Ectodermal cell (in vitro differentiated cells): Measurements from ENCODE around the gene KIAA1755.

Source experiments
- H3K27ac ChIP-seq: 2 replicates; pipeline ENCODE4 v1.7.0; 2013; ENCODE audit warnings: mild to moderate bottlenecking, low read depth, low read length; ENCODE audit not compliant: insufficient read depth, poor library complexity, severe bottlenecking
- H3K27me3 ChIP-seq: 2 replicates; pipeline ENCODE4 v1.7.0; 2013; ENCODE audit warnings: mild to moderate bottlenecking, low read length; ENCODE audit not compliant: insufficient read depth, control insufficient read depth, poor library complexity, severe bottlenecking
- H3K36me3 ChIP-seq: one replicate; pipeline ENCODE4 v1.7.0; 2013; ENCODE audit warnings: low read length; ENCODE audit not compliant: control insufficient read depth, insufficient read depth
- H3K4me1 ChIP-seq: one replicate; pipeline ENCODE4 v1.7.0; 2013; ENCODE audit warnings: low read length; ENCODE audit not compliant: control insufficient read depth, insufficient read depth
- H3K4me3 ChIP-seq: 2 replicates; pipeline ENCODE4 v1.7.0; 2013; ENCODE audit warnings: low read depth, low read length, control low read depth; ENCODE audit not compliant: insufficient read depth
- H3K9me3 ChIP-seq: 2 replicates; pipeline ENCODE4 v1.7.0; 2013; ENCODE audit warnings: mild to moderate bottlenecking, low read length, moderate library complexity; ENCODE audit not compliant: control insufficient read depth
- whole genome bisulfite sequencing, 2 experiments: methylation state at CpG; one replicate each; pipeline ENCODE4 v1.1.7; 2013; ENCODE audit warnings: missing lambda C conversion rate in 2 of 2; 5-methylcytosine and 5-hydroxymethylcytosine counted together

KIAA1755 gene

GRCh38 chr20:38173237-38174156, 87.0 kb downstream of the KIAA1755 start:
- H3K9me3 ChIP-seq: no peaks in the 10 kb centered on the region
- 73 to 77% methylated on average over 12 of the region's 14 CpGs for WGBS, 2 experiments

GRCh38 chr20:38172408-38172807, 88.1 kb downstream of the KIAA1755 start:
- WGBS, 2 experiments: 94 to 98% methylated on average over 3 to 4 of the region's 4 CpGs
- Histone ChIP-seq H3K4me1 (peaks cover 16% of the 10 kb centered on the region), H3K36me3 (no peaks in the 10 kb centered on the region), H3K27me3 (no peaks in the 10 kb centered on the region), H3K4me3 (no peak overlapping the region), H3K9me3 (no peaks in the 10 kb centered on the region), H3K27ac (no peak overlapping the region)

More at GRCh38 chr20:38173237-38174156, 87.0 kb downstream of the KIAA1755 start:
- H3K4me3 ChIP-seq: no peak overlapping the region
- no peaks in the 10 kb centered on the region for H3K36me3 ChIP-seq
- H3K27ac ChIP-seq: no peak overlapping the region
- H3K4me1 ChIP-seq: peaks cover 16% of the 10 kb centered on the region
- H3K27me3 ChIP-seq: no peaks in the 10 kb centered on the region

- no peak overlapping the region for H3K4me3 ChIP-seq
- peaks cover 16% of the 10 kb centered on the region for H3K4me1 ChIP-seq
- no peaks in the 10 kb centered on the region for H3K27me3 ChIP-seq
- H3K27ac ChIP-seq: no peak overlapping the region
- no peaks in the 10 kb centered on the region for H3K9me3 ChIP-seq
- H3K36me3 ChIP-seq: no peaks in the 10 kb centered on the region
- WGBS, 2 experiments: 69 to 89% methylated on average over 2 to 4 of the region's 4 CpGs
Measured at GRCh38 chr20:38171675-38172043, 88.9 kb downstream of the KIAA1755 start.

- Histone ChIP-seq H3K9me3 (no peaks in the 10 kb centered on the region), H3K4me1 (peaks cover 16% of the 10 kb centered on the region), H3K27me3 (no peaks in the 10 kb centered on the region), H3K27ac (no peak overlapping the region), H3K4me3 (no peak overlapping the region), H3K36me3 (no peaks in the 10 kb centered on the region)
- 64 to 65% methylated on average over 11 of the region's 11 CpGs for WGBS, 2 experiments
Measured at GRCh38 chr20:38170826-38171674, 89.5 kb downstream of the KIAA1755 start.

- Histone ChIP-seq H3K27ac (no peak overlapping the region), H3K9me3 (no peaks in the 10 kb centered on the region), H3K4me3 (no peak overlapping the region), H3K4me1 (peaks cover 16% of the 10 kb centered on the region), H3K27me3 (peaks cover under 1% of the 10 kb centered on the region), H3K36me3 (no peaks in the 10 kb centered on the region)
- 67 to 70% methylated on average over 7 of the region's 8 CpGs for WGBS, 2 experiments
Measured at GRCh38 chr20:38170219-38170825, 90.2 kb downstream of the KIAA1755 start.

- no peak overlapping the region for H3K27ac ChIP-seq
- 89 to 93% methylated on average over 6 of the region's 6 CpGs for WGBS, 2 experiments
- peaks cover 17% of the 10 kb centered on the region for H3K4me1 ChIP-seq
- H3K4me3 ChIP-seq: no peak overlapping the region
- no peaks in the 10 kb centered on the region for H3K9me3 ChIP-seq
- peaks cover 6% of the 10 kb centered on the region for H3K27me3 ChIP-seq
- H3K36me3 ChIP-seq: no peaks in the 10 kb centered on the region
Measured at GRCh38 chr20:38169636-38170193, 90.8 kb downstream of the KIAA1755 start.

- 86 to 87% methylated on average over 7 of the region's 8 CpGs for WGBS, 2 experiments
- no peak overlapping the region for H3K27ac ChIP-seq
- no peaks in the 10 kb centered on the region for H3K9me3 ChIP-seq
- H3K4me3 ChIP-seq: no peak overlapping the region
- H3K27me3 ChIP-seq: peaks cover 12% of the 10 kb centered on the region
- no peaks in the 10 kb centered on the region for H3K36me3 ChIP-seq
- H3K4me1 ChIP-seq: peaks cover 17% of the 10 kb centered on the region
Measured at GRCh38 chr20:38168791-38169589, 91.5 kb downstream of the KIAA1755 start.

GRCh38 chr20:38167851-38168760, 92.4 kb downstream of the KIAA1755 start:
- Histone ChIP-seq H3K27ac (no peak overlapping the region), H3K36me3 (no peaks in the 10 kb centered on the region), H3K4me1 (peaks cover 10% of the 10 kb centered on the region), H3K9me3 (no peaks in the 10 kb centered on the region), H3K4me3 (no peak overlapping the region), H3K27me3 (peaks cover 12% of the 10 kb centered on the region)
- WGBS, 2 experiments: 61 to 63% methylated on average over 7 of the region's 7 CpGs
